ENCODE results near the gene CLIC3. TPM values are rescaled to one million over a fixed set of nuclear protein-coding genes. Genes with fewer than 3 reads are reported as not detected.

Gene CLIC3
- total RNA-seq, 2 donors from 2014 or later = 0.26 TPM; not detected in 1

DNA sequence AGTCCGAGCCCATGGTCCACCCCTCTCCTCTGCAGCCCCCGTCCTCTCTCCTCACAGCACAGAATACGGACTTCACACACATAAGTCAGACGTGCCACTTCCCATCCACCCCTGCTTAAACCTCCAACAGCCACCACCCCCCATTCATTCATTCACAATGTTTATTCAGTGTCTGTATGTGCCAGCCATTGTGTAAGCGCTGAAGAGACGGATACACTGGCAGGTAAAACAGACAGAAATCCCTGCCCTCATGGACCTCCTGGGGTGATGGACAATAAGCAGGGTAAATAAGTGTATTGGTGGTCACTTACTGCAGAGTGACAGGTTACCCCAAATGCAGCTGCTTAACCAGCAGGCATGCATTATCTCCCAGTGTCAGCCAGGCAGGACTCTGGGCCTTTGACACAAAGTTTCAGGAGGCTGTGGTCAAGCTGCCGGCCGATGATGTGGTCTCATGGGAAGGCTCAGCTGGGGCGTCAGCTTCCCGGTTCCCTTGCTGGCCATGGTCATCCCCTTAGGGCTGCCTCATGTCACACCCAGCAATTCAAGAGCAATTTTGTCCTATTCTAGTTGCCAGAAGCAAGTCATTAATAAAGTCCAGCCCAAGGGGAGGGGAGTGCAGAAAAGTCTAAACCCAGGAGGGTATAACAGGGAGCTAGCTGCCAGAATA is 6.0 kb downstream of the CLIC3 start:
- H3K36me3 Mint-ChIP-seq (ENCODE audit: low read depth) = peaks cover 10% of the 10 kb centered on the region
- H3K4me3 Mint-ChIP-seq = peak overlapping the region; percentile 77
- no peaks in the 10 kb centered on the region for H3K4me1 Mint-ChIP-seq
- H3K27me3 Mint-ChIP-seq = peaks cover 8% of the 10 kb centered on the region
- H3K27ac Mint-ChIP-seq = no peak overlapping the region
- no peak for ATAC-seq (replicated peaks)
- H3K9me3 Mint-ChIP-seq = no peaks in the 10 kb centered on the region

- Mint-ChIP-seq H3K4me1 (peaks cover 3% of the 10 kb centered on the region), H3K27me3 (peaks cover 11% of the 10 kb centered on the region), H3K36me3 (ENCODE audit: low read depth) (peaks cover 7% of the 10 kb centered on the region), H3K27ac (no peak overlapping the region), H3K9me3 (no peaks in the 10 kb centered on the region), H3K4me3 (no peak overlapping the region)
- ATAC-seq (replicated peaks) = no peak
Measured at GRCh38 chr9:136988872-136989271, 7.5 kb downstream of the CLIC3 start.

DNA sequence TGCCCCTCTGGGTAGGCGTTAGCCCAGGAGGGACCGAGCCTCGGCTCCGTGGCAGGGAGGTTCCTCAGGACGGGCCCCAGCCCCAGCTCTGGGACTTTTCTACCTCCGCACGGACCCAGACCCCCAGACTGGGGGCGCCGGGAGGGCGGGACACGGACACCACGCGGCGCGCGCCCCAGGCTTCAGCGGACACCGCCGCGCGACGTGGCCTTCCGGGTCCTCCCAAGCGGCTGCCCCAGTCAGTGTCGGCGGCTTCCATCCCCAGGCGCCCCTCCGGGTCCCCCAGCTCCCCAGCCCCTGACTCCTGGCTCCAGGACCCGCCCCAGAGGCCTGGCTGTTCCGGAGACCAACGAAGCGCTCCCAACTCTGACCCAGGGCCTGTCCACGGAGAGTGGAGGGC is 10.5 kb downstream of the CLIC3 start:
- ATAC-seq (replicated peaks) = no peak
- Mint-ChIP-seq H3K4me3 (no peak overlapping the region), H3K9me3 (no peaks in the 10 kb centered on the region), H3K27ac (no peak overlapping the region), H3K36me3 (ENCODE audit: low read depth) (no peaks in the 10 kb centered on the region), H3K4me1 (peaks cover 5% of the 10 kb centered on the region), H3K27me3 (peaks cover 13% of the 10 kb centered on the region)

DNA sequence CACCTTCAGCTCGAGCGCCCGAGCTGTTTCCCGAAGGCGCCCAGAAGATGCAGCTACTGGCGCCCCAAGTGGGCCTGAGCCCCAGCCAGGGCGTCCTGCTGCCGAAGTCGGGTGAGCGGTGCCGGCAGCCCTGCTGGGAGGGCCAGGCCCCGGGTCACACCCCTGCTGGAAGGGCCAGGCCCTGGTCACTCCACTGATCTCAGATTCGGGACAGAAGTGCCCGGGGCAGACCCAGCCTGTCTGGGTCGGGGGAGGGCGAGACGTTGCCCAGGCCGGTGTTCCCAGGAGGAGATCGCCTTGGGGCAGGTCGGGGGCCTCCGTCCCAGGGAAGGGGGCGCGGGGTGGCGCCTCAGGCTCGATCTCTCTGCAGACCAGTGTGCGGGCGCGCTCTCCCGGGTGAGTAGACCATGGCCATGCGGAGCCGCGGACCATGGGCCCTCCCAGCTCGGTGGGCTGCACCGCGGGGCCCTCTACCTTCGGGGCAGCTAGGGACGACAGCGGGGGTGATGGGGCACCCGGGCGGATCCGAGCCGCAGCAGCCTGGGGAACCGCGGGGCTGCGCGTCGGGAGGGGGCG is 11.3 kb downstream of the CLIC3 start:
- Mint-ChIP-seq H3K4me1 (peaks cover 5% of the 10 kb centered on the region), H3K27ac (no peak overlapping the region), H3K27me3 (peaks cover 13% of the 10 kb centered on the region), H3K9me3 (no peaks in the 10 kb centered on the region), H3K4me3 (no peak overlapping the region), H3K36me3 (ENCODE audit: low read depth) (no peaks in the 10 kb centered on the region)
- no peak for ATAC-seq (replicated peaks)

DNA sequence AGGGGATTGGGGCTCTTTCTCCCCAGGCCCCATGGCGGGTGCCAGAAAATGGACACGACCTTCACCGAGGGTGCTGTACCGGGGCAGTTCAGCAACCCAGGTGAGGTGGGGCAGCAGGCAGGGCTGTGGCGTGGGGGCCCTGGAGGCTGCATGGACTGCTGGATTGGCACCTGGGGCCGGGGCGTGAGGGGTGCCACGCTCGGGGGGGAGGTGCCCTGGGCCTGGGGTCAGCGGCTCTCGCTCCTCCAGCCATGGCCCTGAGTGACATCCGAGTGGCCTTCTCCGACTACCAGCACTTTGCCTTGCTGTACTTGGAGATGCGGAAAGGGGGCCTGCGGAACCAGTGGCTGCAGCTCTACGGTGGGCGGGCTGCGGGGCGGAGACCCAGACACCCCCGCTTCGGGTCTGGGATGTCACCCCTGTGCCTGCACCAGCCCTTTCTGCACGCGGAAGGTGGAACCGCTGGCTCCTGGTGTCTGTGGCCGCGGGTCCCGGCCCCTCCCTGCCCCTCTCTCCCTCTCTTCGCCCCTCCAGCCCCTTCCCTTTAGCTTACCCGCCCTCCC is 11.8 kb downstream of the CLIC3 start:
- no peaks in the 10 kb centered on the region for H3K36me3 Mint-ChIP-seq (ENCODE audit: low read depth)
- peaks cover 13% of the 10 kb centered on the region for H3K27me3 Mint-ChIP-seq
- ATAC-seq (replicated peaks) = no peak
- H3K4me1 Mint-ChIP-seq = peaks cover 5% of the 10 kb centered on the region
- H3K27ac Mint-ChIP-seq = no peak overlapping the region
- H3K9me3 Mint-ChIP-seq = no peaks in the 10 kb centered on the region
- H3K4me3 Mint-ChIP-seq = no peak overlapping the region

GRCh38 chr9:136983656-136984314 is 12.6 kb downstream of the CLIC3 start:
- Mint-ChIP-seq H3K9me3 (no peaks in the 10 kb centered on the region), H3K36me3 (ENCODE audit: low read depth) (no peaks in the 10 kb centered on the region), H3K27ac (no peak overlapping the region), H3K4me3 (no peak overlapping the region), H3K4me1 (peaks cover 5% of the 10 kb centered on the region), H3K27me3 (peaks cover 13% of the 10 kb centered on the region)
- no peak for ATAC-seq (replicated peaks)

DNA sequence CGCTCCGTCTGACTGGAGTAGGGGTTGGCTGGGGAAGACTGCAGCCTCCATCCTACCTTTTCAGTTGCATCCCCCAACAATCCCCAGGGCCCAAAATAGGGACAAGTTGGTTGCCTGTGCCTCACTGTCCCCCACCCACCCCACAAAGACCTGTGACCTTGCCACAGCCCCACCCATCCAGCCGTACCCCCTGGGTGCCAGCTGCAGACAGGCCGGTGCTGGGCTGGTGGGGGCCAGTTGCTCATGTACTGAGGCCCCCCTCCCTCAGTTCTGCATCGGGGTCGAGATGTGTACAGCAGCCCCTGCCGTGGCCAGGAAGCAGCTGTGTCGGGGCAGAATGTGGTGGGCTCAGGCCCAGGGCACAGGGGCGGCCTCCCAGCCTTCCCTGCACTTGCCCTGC is 13.2 kb downstream of the CLIC3 start:
- no peaks in the 10 kb centered on the region for H3K9me3 Mint-ChIP-seq
- H3K27ac Mint-ChIP-seq = no peak overlapping the region
- no peak for ATAC-seq (replicated peaks)
- peaks cover 5% of the 10 kb centered on the region for H3K4me1 Mint-ChIP-seq
- H3K4me3 Mint-ChIP-seq = no peak overlapping the region
- no peaks in the 10 kb centered on the region for H3K36me3 Mint-ChIP-seq (ENCODE audit: low read depth)
- peaks cover 13% of the 10 kb centered on the region for H3K27me3 Mint-ChIP-seq

- ATAC-seq (replicated peaks) = no peak
- no peak within 1 kb of the TSS for H3K27ac Mint-ChIP-seq
Measured at GRCh38 chr9:136982232-136983051, 13.9 kb downstream of the CLIC3 start, which contains the start of gene LCNL1. TSS of gene LCNL1 (plus strand) at chr9:136982993. CDS start at chr9:136983587, 594 bp downstream.

GRCh38 chr9:136981588-136982231 is 14.7 kb downstream of the CLIC3 start:
- H3K36me3 Mint-ChIP-seq (ENCODE audit: low read depth) = no peaks in the 10 kb centered on the region
- peaks cover 5% of the 10 kb centered on the region for H3K4me1 Mint-ChIP-seq
- H3K27me3 Mint-ChIP-seq = peaks cover 10% of the 10 kb centered on the region
- H3K4me3 Mint-ChIP-seq = no peak overlapping the region
- H3K9me3 Mint-ChIP-seq = no peaks in the 10 kb centered on the region
- no peak overlapping the region for H3K27ac Mint-ChIP-seq
- no peak for ATAC-seq (replicated peaks)

More at GRCh38 chr9:136982232-136983051, 13.9 kb downstream of the CLIC3 start, which contains the start of gene LCNL1:
- H3K36me3 Mint-ChIP-seq (ENCODE audit: low read depth) = no peaks in the 10 kb centered on the region
- peaks cover 10% of the 10 kb centered on the region for H3K27me3 Mint-ChIP-seq
- H3K4me1 Mint-ChIP-seq = peaks cover 5% of the 10 kb centered on the region
- H3K4me3 Mint-ChIP-seq = no peak within 1 kb of the TSS
- H3K9me3 Mint-ChIP-seq = no peaks in the 10 kb centered on the region

DNA sequence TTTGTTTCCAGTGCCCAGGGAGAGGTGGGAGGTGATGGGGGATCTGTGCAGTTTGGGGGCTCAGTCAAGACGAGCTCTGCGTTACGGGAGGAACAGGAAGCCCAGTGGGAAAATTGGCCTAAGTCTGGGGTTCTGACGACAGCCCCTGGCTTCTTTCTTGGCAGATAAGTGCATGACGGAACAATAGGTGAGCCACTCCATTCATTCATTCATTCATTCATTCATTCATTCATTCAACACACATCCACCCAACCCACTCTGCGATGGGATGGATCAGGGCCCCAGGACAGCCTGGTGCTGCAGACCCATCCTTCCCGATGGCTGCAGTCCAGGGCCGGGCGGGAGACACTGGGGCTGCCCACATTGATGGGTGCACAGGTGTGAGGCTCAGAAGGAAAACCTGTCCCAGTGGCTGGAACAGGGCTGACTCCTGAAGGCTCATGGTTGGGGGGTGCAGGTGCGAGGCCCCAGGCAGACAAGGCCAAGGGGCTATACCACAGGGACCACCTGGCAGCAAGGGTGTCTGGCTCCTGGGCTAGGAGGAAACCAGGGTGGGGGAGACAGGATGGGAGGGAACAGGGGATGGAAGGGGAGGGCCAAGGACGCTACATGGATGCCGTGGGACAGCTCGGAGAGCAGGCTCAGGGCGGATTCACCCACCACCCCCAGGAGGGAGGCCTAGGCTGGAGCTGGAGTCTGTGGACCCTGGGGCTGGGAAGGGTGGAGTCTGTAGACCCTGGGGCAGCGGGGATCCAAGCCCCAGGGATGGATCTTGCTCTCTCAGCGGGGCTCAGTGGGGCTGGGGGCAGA is 15.5 kb downstream of the CLIC3 start:
- peaks cover 6% of the 10 kb centered on the region for H3K27me3 Mint-ChIP-seq
- ATAC-seq (replicated peaks) = no peak
- no peak overlapping the region for H3K4me3 Mint-ChIP-seq
- peaks cover 5% of the 10 kb centered on the region for H3K4me1 Mint-ChIP-seq
- H3K36me3 Mint-ChIP-seq (ENCODE audit: low read depth) = no peaks in the 10 kb centered on the region
- no peaks in the 10 kb centered on the region for H3K9me3 Mint-ChIP-seq
- no peak overlapping the region for H3K27ac Mint-ChIP-seq

GRCh38 chr9:136979769-136980587 is 16.4 kb downstream of the CLIC3 start:
- Mint-ChIP-seq H3K4me3 (no peak overlapping the region), H3K4me1 (peaks cover 5% of the 10 kb centered on the region), H3K9me3 (no peaks in the 10 kb centered on the region), H3K36me3 (ENCODE audit: low read depth) (no peaks in the 10 kb centered on the region), H3K27me3 (peaks cover 6% of the 10 kb centered on the region), H3K27ac (no peak overlapping the region)
- ATAC-seq (replicated peaks) = no peak

GRCh38 chr9:136978865-136979544 is 17.4 kb downstream of the CLIC3 start:
- no peak overlapping the region for H3K4me3 Mint-ChIP-seq
- H3K4me1 Mint-ChIP-seq = peaks cover 4% of the 10 kb centered on the region
- no peaks in the 10 kb centered on the region for H3K36me3 Mint-ChIP-seq (ENCODE audit: low read depth)
- ATAC-seq (replicated peaks) = no peak
- H3K27me3 Mint-ChIP-seq = peaks cover 4% of the 10 kb centered on the region
- H3K27ac Mint-ChIP-seq = no peak overlapping the region
- H3K9me3 Mint-ChIP-seq = no peaks in the 10 kb centered on the region

Data from activated T-helper 17 cell treated with anti-CD3 and anti-CD28 coated beads, Interleukin-2, amount 50 U/mL, for 72 hours (primary cell).